ENCODE results near the gene IKBKE.

The IKBKE gene

DNA sequence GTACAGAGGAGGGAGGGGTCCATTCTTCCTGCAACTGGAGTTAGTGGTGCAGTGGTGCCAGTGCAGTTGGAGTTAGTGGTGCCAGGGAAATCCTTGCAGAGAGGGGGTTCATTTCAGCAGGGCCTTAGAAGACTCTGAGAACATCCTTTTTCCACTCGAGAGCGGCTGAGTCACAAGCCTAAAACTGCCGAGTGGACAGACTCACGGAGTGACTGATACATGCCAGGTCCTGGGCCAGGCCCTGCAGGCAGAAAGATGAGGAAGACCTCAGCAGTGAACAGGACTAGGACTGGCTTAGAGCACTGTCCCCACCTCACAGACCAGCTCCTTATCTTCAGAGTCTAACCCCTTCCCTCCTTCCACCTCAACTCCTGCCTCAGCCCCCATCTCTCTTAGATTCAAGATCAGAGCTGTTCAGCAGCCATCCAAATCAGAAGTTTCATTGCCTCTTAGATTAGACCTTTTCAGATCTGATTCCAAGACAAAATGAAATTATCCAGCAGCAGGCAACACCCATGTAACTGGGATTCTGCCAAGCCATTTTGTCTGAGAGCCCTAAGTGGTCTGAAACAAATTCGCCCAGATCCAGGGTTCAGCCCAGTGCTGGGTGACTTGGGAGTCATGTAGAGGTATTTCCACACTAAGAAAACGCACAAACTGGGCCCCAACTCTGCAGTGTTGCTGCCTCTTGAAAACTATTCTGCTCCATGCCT, 12.7 kb upstream of the IKBKE start:
- Histone ChIP-seq H3K79me2 (ENCODE audit: insufficient read depth, low read length) (no peaks in the 10 kb centered on the region), H3K9me3 (ENCODE audit: low read length) (no peaks in the 10 kb centered on the region), H3K9me2 (ENCODE audit: low read depth, low read length) (no peaks in the 10 kb centered on the region), H3K4me1 (ENCODE audit: insufficient read depth, low read length, severe bottlenecking) (no peaks in the 10 kb centered on the region), H3F3A (ENCODE audit: insufficient read depth, low read length) (no peaks in the 10 kb centered on the region), H3K36me3 (ENCODE audit: insufficient read depth, low read length) (peaks cover 18% of the 10 kb centered on the region; the same call in 1 of the 2 replicates), H3K4me2 (ENCODE audit: low read length) (no peak overlapping the region), H3K27me3 (ENCODE audit: insufficient read depth, low read length) (no peaks in the 10 kb centered on the region), H3K4me3 (ENCODE audit: low read depth, low read length, poor library complexity, severe bottlenecking) (no peak overlapping the region), H3K27ac (ENCODE audit: low read depth, low read length, poor library complexity, severe bottlenecking) (no peak overlapping the region), H4K20me1 (ENCODE audit: insufficient read depth, low read length) (no peaks in the 10 kb centered on the region), H2AFZ (ENCODE audit: low read length) (no peak overlapping the region), H3K9ac (ENCODE audit: low read length) (no peak overlapping the region)
- TF ChIP-seq, protein P1, sequence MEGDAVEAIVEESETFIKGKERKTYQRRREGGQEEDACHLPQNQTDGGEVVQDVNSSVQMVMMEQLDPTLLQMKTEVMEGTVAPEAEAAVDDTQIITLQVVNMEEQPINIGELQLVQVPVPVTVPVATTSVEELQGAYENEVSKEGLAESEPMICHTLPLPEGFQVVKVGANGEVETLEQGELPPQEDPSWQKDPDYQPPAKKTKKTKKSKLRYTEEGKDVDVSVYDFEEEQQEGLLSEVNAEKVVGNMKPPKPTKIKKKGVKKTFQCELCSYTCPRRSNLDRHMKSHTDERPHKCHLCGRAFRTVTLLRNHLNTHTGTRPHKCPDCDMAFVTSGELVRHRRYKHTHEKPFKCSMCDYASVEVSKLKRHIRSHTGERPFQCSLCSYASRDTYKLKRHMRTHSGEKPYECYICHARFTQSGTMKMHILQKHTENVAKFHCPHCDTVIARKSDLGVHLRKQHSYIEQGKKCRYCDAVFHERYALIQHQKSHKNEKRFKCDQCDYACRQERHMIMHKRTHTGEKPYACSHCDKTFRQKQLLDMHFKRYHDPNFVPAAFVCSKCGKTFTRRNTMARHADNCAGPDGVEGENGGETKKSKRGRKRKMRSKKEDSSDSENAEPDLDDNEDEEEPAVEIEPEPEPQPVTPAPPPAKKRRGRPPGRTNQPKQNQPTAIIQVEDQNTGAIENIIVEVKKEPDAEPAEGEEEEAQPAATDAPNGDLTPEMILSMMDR (IDR thresholded peaks at IDR 0.05; ENCODE audit: low read length): no peak
- TF ChIP-seq EZH2 (IDR thresholded peaks at IDR 0.05; ENCODE audit: borderline replicate concordance, low read length): no peak

DNA sequence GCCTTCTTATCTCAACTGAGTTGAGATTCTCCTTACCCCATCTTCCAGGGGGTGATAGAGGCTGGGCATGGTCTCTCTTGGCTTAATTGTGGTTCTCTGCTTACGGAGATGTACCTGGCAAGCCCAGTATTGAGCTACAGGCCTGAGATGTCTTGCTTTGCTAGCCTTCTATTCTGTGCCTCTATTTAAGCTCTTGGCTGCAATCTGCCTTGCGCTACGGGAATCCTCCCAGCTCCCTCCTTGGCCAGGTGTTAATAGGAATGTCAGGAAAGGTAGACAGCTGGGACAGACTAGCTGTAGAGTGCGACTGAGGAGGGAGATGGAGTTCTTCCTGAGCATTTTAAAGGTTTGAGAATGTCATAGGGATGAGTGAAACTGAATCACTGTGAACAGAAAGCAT, 10.6 kb upstream of the IKBKE start:
- no peaks in the 10 kb centered on the region for H3K79me2 ChIP-seq (ENCODE audit: insufficient read depth, low read length)
- no peak overlapping the region for H3K27ac ChIP-seq (ENCODE audit: low read depth, low read length, poor library complexity, severe bottlenecking)
- no peak overlapping the region for H3K4me2 ChIP-seq (ENCODE audit: low read length)
- no peaks in the 10 kb centered on the region for H3K4me1 ChIP-seq (ENCODE audit: insufficient read depth, low read length, severe bottlenecking)
- peaks cover 14% of the 10 kb centered on the region; the same call in 1 of the 2 replicates for H3K36me3 ChIP-seq (ENCODE audit: insufficient read depth, low read length)
- H3K27me3 ChIP-seq (ENCODE audit: insufficient read depth, low read length): no peaks in the 10 kb centered on the region
- H3F3A ChIP-seq (ENCODE audit: insufficient read depth, low read length): no peaks in the 10 kb centered on the region
- TF ChIP-seq, protein P1 (IDR thresholded peaks at IDR 0.05; ENCODE audit: low read length): no peak
- no peak for TF ChIP-seq EZH2 (IDR thresholded peaks at IDR 0.05; ENCODE audit: borderline replicate concordance, low read length)
- no peak overlapping the region for H2AFZ ChIP-seq (ENCODE audit: low read length)
- H3K4me3 ChIP-seq (ENCODE audit: low read depth, low read length, poor library complexity, severe bottlenecking): no peak overlapping the region
- no peaks in the 10 kb centered on the region for H3K9me2 ChIP-seq (ENCODE audit: low read depth, low read length)
- H3K9ac ChIP-seq (ENCODE audit: low read length): no peak overlapping the region
- H3K9me3 ChIP-seq (ENCODE audit: low read length): no peaks in the 10 kb centered on the region
- H4K20me1 ChIP-seq (ENCODE audit: insufficient read depth, low read length): no peaks in the 10 kb centered on the region

DNA sequence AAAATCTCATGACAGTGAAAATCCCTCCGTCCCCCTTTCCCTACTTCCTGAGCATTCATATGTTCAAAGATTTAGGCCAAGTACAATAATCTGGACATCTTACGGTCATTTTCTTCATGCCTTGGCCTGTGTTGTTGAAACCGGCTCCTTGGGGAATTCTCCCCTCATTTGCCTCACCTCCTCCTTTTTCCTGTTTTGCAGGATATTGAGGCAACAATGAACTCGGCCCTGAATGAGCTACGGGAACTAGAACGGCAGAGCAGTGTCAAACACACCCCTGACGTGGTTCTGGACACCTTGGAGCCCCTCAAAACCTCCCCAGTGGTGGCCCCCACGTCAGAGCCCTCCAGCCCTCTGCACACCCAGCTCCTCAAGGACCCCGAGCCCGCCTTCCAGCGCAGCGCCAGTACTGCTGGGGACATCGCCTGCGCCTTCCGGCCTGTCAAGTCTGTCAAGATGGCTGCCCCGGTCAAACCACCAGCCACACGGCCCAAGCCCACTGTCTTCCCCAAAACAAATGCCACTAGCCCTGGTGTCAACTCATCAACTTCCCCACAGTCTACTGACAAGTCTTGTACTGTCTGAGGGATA, 9.3 kb upstream of the IKBKE start:
- H3K36me3 ChIP-seq (ENCODE audit: insufficient read depth, low read length): peaks cover 6% of the 10 kb centered on the region; the same call in 1 of the 2 replicates
- no peaks in the 10 kb centered on the region for H3K79me2 ChIP-seq (ENCODE audit: insufficient read depth, low read length)
- no peak overlapping the region for H3K27ac ChIP-seq (ENCODE audit: low read depth, low read length, poor library complexity, severe bottlenecking)
- no peaks in the 10 kb centered on the region for H3F3A ChIP-seq (ENCODE audit: insufficient read depth, low read length)
- H3K4me1 ChIP-seq (ENCODE audit: insufficient read depth, low read length, severe bottlenecking): peaks cover under 1% of the 10 kb centered on the region
- no peak overlapping the region for H3K4me2 ChIP-seq (ENCODE audit: low read length)
- TF ChIP-seq, protein P1 (IDR thresholded peaks at IDR 0.05; ENCODE audit: low read length): no peak
- TF ChIP-seq EZH2 (IDR thresholded peaks at IDR 0.05; ENCODE audit: borderline replicate concordance, low read length): no peak
- H3K9ac ChIP-seq (ENCODE audit: low read length): no peak overlapping the region
- H4K20me1 ChIP-seq (ENCODE audit: insufficient read depth, low read length): no peaks in the 10 kb centered on the region
- H3K4me3 ChIP-seq (ENCODE audit: low read depth, low read length, poor library complexity, severe bottlenecking): no peak overlapping the region
- H3K9me3 ChIP-seq (ENCODE audit: low read length): no peaks in the 10 kb centered on the region
- no peaks in the 10 kb centered on the region for H3K27me3 ChIP-seq (ENCODE audit: insufficient read depth, low read length)
- H3K9me2 ChIP-seq (ENCODE audit: low read depth, low read length): no peaks in the 10 kb centered on the region
- no peak overlapping the region for H2AFZ ChIP-seq (ENCODE audit: low read length)
